Measurements from ENCODE around the gene AP1G2. TPM values are rescaled to one million over a fixed set of nuclear protein-coding genes. Genes with fewer than 3 reads are reported as not detected.

The AP1G2 gene
- total and polyA plus RNA-seq, 2 of the 13 experiments (the other 11 are each of a cell fraction or from before 2014, with no cell fraction given), result 96.9 to 611 TPM

DNA sequence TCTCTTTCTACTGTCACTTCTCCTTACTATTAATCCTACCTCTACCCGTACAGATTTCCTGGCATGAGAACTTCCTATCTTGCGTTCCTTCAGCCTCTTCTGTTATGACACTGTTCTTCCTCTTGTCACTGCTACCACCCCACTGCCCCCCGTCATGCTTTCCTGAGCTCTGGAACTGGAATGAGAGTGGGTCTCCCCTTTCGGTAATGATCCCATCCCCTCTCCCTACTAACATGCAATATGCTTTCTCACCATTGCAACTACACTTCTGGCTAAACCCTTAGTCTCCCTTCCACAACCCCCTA is 4.9 kb upstream of the AP1G2 start:
- Histone ChIP-seq H3K9ac (ENCODE audit: insufficient read depth, low read depth, low read length) (peak overlapping the region; percentile 9; the same call in 1 of the 2 replicates), H3K36me3 (replicated peaks in 1 of 2; ENCODE audit: control insufficient read depth in 1 of 2, insufficient read depth in 2 of 2, low read length in 2 of 2) (no peaks in the 10 kb centered on the region), H3K79me2 (ENCODE audit: insufficient read depth, low read length) (no peaks in the 10 kb centered on the region), H3K27ac (ENCODE audit: extremely low read length, insufficient read depth, low read length) (no peak overlapping the region), H3K4me1 (ENCODE audit: insufficient read depth, low read length) (peaks cover 53% of the 10 kb centered on the region), H4K20me1 (ENCODE audit: insufficient read depth, low read length) (no peaks in the 10 kb centered on the region), H3K4me2 (ENCODE audit: low read depth, low read length) (peak overlapping the region; percentile 76), H2AFZ (ENCODE audit: low read length) (peak overlapping the region; percentile 11), H3K9me3 (ENCODE audit: low read length) (no peaks in the 10 kb centered on the region), H3K4me3 (replicated peaks in 1 of 3; ENCODE audit: insufficient read depth in 1 of 3, low read depth in 2 of 3, low read length in 3 of 3) (peak overlapping the region in 1 of 3 experiments; percentile 51; a peak in 1 of 6 replicates), H3K27me3 (ENCODE audit: control insufficient read depth in 1 of 2, insufficient read depth in 2 of 2, low read length in 2 of 2) (peaks cover 2 to 8% of the 10 kb centered on the region in 2 experiments; a peak in 2 of 5 replicates)
- ChIA-PET POLR2A (interaction anchor here (1.0 to 6.5 kb wide), 12 partner anchors 9 to 251 kb away, joined by 5 to 113 read pairs (median 10); partner anchors contain the start of genes DHRS2, PABPN1 and THTPA), CTCF (ENCODE audit: low intra/inter-chr PET ratio, low total read pairs) (no interaction called here)
- ATAC-seq, result no peak
- intact Hi-C loops (cut with micrococcal nuclease; ENCODE audit: unreplicated experiment) (no loop called here), in situ Hi-C loops (cut with HindIII; ENCODE audit: extremely low pct_ligation_motif_present, low pct_unique_long_range_greater_than_20kb) (no loop called here)
- no peak for DNase-seq (ENCODE audit: low spot score)
- BruUV-seq (replicated peaks), result no TSS peak
- WGBS (ENCODE audit: low lambda C conversion rate), result 15% methylated on average over 4 of the region's 4 CpGs
- FAIRE-seq, result no peak
- TF ChIP-seq BRCA1 (CRISPR knock-in tag; IDR thresholded peaks at IDR 0.05) (no peak), EZH2 (conservative IDR thresholded peaks at IDR 0.05; ENCODE audit: low read depth, low read length) (no peak), FOSL1 (CRISPR knock-in tag; IDR thresholded peaks at IDR 0.05; ENCODE audit: borderline replicate concordance) (no peak), TP53 (CRISPR knock-in tag; conservative IDR thresholded peaks at IDR 0.05) (no peak), YEATS4 (CRISPR knock-in tag; IDR thresholded peaks at IDR 0.05; ENCODE audit: borderline replicate concordance) (no peak), ZNF674 (CRISPR knock-in tag; IDR thresholded peaks at IDR 0.05; ENCODE audit: low read depth) (no peak), ZMYM4 (CRISPR knock-in tag; IDR thresholded peaks at IDR 0.05) (0 out of 2 replicates have a peak, but pooled peaks have one; percentile 32), ATF7 (IDR thresholded peaks at IDR 0.05) (0 out of 2 replicates have a peak, but pooled peaks have one; percentile 2), ATF7 (CRISPR knock-in tag; IDR thresholded peaks at IDR 0.05) (no peak), IKZF4 (CRISPR knock-in tag; IDR thresholded peaks at IDR 0.05; ENCODE audit: borderline replicate concordance, low read depth, not compliant biosample characterization) (peak; percentile 27), ZNF572 (CRISPR knock-in tag; IDR thresholded peaks at IDR 0.05) (peak; percentile 43; the same call in 1 of the 2 replicates)
- TF ChIP-seq, protein P1, sequence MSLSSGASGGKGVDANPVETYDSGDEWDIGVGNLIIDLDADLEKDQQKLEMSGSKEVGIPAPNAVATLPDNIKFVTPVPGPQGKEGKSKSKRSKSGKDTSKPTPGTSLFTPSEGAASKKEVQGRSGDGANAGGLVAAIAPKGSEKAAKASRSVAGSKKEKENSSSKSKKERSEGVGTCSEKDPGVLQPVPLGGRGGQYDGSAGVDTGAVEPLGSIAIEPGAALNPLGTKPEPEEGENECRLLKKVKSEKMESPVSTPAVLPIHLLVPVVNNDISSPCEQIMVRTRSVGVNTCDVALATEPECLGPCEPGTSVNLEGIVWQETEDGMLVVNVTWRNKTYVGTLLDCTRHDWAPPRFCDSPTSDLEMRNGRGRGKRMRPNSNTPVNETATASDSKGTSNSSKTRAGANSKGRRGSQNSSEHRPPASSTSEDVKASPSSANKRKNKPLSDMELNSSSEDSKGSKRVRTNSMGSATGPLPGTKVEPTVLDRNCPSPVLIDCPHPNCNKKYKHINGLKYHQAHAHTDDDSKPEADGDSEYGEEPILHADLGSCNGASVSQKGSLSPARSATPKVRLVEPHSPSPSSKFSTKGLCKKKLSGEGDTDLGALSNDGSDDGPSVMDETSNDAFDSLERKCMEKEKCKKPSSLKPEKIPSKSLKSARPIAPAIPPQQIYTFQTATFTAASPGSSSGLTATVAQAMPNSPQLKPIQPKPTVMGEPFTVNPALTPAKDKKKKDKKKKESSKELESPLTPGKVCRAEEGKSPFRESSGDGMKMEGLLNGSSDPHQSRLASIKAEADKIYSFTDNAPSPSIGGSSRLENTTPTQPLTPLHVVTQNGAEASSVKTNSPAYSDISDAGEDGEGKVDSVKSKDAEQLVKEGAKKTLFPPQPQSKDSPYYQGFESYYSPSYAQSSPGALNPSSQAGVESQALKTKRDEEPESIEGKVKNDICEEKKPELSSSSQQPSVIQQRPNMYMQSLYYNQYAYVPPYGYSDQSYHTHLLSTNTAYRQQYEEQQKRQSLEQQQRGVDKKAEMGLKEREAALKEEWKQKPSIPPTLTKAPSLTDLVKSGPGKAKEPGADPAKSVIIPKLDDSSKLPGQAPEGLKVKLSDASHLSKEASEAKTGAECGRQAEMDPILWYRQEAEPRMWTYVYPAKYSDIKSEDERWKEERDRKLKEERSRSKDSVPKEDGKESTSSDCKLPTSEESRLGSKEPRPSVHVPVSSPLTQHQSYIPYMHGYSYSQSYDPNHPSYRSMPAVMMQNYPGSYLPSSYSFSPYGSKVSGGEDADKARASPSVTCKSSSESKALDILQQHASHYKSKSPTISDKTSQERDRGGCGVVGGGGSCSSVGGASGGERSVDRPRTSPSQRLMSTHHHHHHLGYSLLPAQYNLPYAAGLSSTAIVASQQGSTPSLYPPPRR (CRISPR knock-in tag; IDR thresholded peaks at IDR 0.05; ENCODE audit: borderline replicate concordance), result no peak
- TF ChIP-seq, protein P2, sequence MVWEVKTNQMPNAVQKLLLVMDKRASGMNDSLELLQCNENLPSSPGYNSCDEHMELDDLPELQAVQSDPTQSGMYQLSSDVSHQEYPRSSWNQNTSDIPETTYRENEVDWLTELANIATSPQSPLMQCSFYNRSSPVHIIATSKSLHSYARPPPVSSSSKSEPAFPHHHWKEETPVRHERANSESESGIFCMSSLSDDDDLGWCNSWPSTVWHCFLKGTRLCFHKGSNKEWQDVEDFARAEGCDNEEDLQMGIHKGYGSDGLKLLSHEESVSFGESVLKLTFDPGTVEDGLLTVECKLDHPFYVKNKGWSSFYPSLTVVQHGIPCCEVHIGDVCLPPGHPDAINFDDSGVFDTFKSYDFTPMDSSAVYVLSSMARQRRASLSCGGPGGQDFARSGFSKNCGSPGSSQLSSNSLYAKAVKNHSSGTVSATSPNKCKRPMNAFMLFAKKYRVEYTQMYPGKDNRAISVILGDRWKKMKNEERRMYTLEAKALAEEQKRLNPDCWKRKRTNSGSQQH (CRISPR knock-in tag; IDR thresholded peaks at IDR 0.05; ENCODE audit: low read depth), result 0 out of 2 replicates have a peak, but pooled peaks have one; percentile 60
- TF ChIP-seq, protein P3, sequence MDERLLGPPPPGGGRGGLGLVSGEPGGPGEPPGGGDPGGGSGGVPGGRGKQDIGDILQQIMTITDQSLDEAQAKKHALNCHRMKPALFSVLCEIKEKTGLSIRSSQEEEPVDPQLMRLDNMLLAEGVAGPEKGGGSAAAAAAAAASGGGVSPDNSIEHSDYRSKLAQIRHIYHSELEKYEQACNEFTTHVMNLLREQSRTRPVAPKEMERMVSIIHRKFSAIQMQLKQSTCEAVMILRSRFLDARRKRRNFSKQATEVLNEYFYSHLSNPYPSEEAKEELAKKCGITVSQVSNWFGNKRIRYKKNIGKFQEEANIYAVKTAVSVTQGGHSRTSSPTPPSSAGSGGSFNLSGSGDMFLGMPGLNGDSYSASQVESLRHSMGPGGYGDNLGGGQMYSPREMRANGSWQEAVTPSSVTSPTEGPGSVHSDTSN (CRISPR knock-in tag; IDR thresholded peaks at IDR 0.05), result 0 out of 2 replicates have a peak, but pooled peaks have one; percentile 25
- TF ChIP-seq, protein P4, sequence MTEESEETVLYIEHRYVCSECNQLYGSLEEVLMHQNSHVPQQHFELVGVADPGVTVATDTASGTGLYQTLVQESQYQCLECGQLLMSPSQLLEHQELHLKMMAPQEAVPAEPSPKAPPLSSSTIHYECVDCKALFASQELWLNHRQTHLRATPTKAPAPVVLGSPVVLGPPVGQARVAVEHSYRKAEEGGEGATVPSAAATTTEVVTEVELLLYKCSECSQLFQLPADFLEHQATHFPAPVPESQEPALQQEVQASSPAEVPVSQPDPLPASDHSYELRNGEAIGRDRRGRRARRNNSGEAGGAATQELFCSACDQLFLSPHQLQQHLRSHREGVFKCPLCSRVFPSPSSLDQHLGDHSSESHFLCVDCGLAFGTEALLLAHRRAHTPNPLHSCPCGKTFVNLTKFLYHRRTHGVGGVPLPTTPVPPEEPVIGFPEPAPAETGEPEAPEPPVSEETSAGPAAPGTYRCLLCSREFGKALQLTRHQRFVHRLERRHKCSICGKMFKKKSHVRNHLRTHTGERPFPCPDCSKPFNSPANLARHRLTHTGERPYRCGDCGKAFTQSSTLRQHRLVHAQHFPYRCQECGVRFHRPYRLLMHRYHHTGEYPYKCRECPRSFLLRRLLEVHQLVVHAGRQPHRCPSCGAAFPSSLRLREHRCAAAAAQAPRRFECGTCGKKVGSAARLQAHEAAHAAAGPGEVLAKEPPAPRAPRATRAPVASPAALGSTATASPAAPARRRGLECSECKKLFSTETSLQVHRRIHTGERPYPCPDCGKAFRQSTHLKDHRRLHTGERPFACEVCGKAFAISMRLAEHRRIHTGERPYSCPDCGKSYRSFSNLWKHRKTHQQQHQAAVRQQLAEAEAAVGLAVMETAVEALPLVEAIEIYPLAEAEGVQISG (CRISPR knock-in tag; IDR thresholded peaks at IDR 0.05), result no peak
